Activated B cell treated with CpG ODN at 0.5 μM for 24 hours (primary cell): ENCODE measurements around the gene IGFBP1. TPM values are rescaled to one million over a fixed set of nuclear protein-coding genes. Genes with fewer than 3 reads are reported as not detected.

ENCODE experiments used
- ATAC-seq: fragments of 200-7000 bp; cut with Tn5 transposase; one replicate; pipeline ENCODE4 v1.10.0; 2021; ENCODE audit warnings: low read depth, mild to moderate bottlenecking, moderate library complexity
- CTCF ChIA-PET: fragments of 350-600 bp; sonication (Branson Sonifier 250); formaldehyde crosslinking; loops from one replicate; lab custom pipeline; 2021; ENCODE audit warnings: antibody characterized with exemption; lab: Charles Lee
- POLR2A ChIA-PET: fragments of 350-600 bp; sonication (Branson Sonifier 250); formaldehyde crosslinking; loops from one replicate; lab custom pipeline; 2021; ENCODE audit warnings: antibody characterized with exemption; lab: Charles Lee
- DNase-seq: peaks from one replicate; pipeline ENCODE4 v3.0.0; 2022
- H3K27ac Mint-ChIP-seq: one replicate; pipeline ENCODE4 v1.8.0; 2020; ENCODE audit warnings: mixed read lengths
- H3K27me3 Mint-ChIP-seq: one replicate; pipeline ENCODE4 v1.8.0; 2021; ENCODE audit warnings: mixed read lengths
- H3K36me3 Mint-ChIP-seq: one replicate; pipeline ENCODE4 v1.8.0; 2021; ENCODE audit warnings: low read depth, mixed read lengths
- H3K4me1 Mint-ChIP-seq: one replicate; pipeline ENCODE4 v1.8.0; 2021; ENCODE audit warnings: mixed read lengths
- H3K4me3 Mint-ChIP-seq: one replicate; pipeline ENCODE4 v1.8.0; 2020; ENCODE audit warnings: mild to moderate bottlenecking, mixed read lengths
- H3K9me3 Mint-ChIP-seq: one replicate; pipeline ENCODE4 v1.8.0; 2020; ENCODE audit warnings: mixed read lengths
- CTCF ChIP-seq: fragments of 200-600 bp; IDR thresholded peaks from one replicate; pipeline ENCODE4 v1.8.0; 2022; ENCODE audit warnings: antibody characterized with exemption, mild to moderate bottlenecking
- intact Hi-C: fragments of 100-400 bp; cut with micrococcal nuclease; formaldehyde crosslinking; loops from one replicate; pipeline ENCODE4 v1.15.1; 2024
- total RNA-seq: library from RNA; stranded (reverse); gene quantifications from 2 replicates; pipeline ENCODE4 v1.2.3, GENCODE V29; 2022

The IGFBP1 gene
- total RNA-seq, 1 donor from 2014 or later, result not detected

- TF ChIP-seq CTCF, result no peak
- ChIA-PET CTCF (interaction anchor here (0.9 to 1.2 kb wide), 3 partner anchors 8 to 1290 kb away, joined by 3 read pairs; no protein-coding TSS in a partner anchor), POLR2A (no interaction called here)
- Mint-ChIP-seq H3K4me3 (no peak overlapping the region), H3K27ac (no peak overlapping the region), H3K9me3 (no peaks in the 10 kb centered on the region), H3K27me3 (peaks cover 48% of the 10 kb centered on the region), H3K4me1 (no peaks in the 10 kb centered on the region), H3K36me3 (no peaks in the 10 kb centered on the region)
- DNase-seq (no peak), ATAC-seq (no peak)
- intact Hi-C loops, result no loop called here
Measured at GRCh38 chr7:45890125-45890901, 2.0 kb downstream of the IGFBP1 start.

- ATAC-seq, result no peak
- Mint-ChIP-seq H3K36me3 (no peaks in the 10 kb centered on the region), H3K4me1 (no peaks in the 10 kb centered on the region), H3K27me3 (peaks cover 55% of the 10 kb centered on the region), H3K27ac (no peak overlapping the region), H3K9me3 (no peaks in the 10 kb centered on the region), H3K4me3 (no peak overlapping the region)
- intact Hi-C loops, result loop anchor here (1.0 kb wide), 3 partner anchors 1198 to 1363 kb away; no protein-coding TSS in a partner anchor
- TF ChIP-seq CTCF, result peak; percentile 78
- no peak for DNase-seq
- CTCF ChIA-PET, result interaction anchor here (0.6 to 1.2 kb wide), 5 partner anchors 9 to 1289 kb away, joined by 3 read pairs; no protein-coding TSS in a partner anchor
- POLR2A ChIA-PET, result no interaction called here
Measured at GRCh38 chr7:45890902-45891461, 2.7 kb downstream of the IGFBP1 start.

- ATAC-seq (no peak), DNase-seq (no peak)
- POLR2A ChIA-PET, result no interaction called here
- no peaks in the 10 kb centered on the region for H3K36me3 Mint-ChIP-seq
- intact Hi-C loops, result loop anchor here (1.0 kb wide), 3 partner anchors 1198 to 1363 kb away; no protein-coding TSS in a partner anchor
- peaks cover 58% of the 10 kb centered on the region for H3K27me3 Mint-ChIP-seq
- no peak for TF ChIP-seq CTCF
- no peak overlapping the region for H3K27ac Mint-ChIP-seq
- no peaks in the 10 kb centered on the region for H3K4me1 Mint-ChIP-seq
- CTCF ChIA-PET, result interaction anchor here (0.6 to 1.6 kb wide), 4 partner anchors 31 to 1287 kb away, joined by 3 to 4 read pairs (median 3); no protein-coding TSS in a partner anchor
- no peaks in the 10 kb centered on the region for H3K9me3 Mint-ChIP-seq
- H3K4me3 Mint-ChIP-seq, result no peak overlapping the region
Measured at GRCh38 chr7:45891462-45892402, 3.4 kb downstream of the IGFBP1 start.

- no peaks in the 10 kb centered on the region for H3K36me3 Mint-ChIP-seq
- intact Hi-C loops, result no loop called here
- no peak overlapping the region for H3K4me3 Mint-ChIP-seq
- no peaks in the 10 kb centered on the region for H3K4me1 Mint-ChIP-seq
- ChIA-PET POLR2A (no interaction called here), CTCF (interaction anchor here (0.9 to 1.6 kb wide), 2 partner anchors 30 to 1287 kb away, joined by 3 to 4 read pairs; no protein-coding TSS in a partner anchor)
- no peaks in the 10 kb centered on the region for H3K9me3 Mint-ChIP-seq
- H3K27ac Mint-ChIP-seq, result no peak overlapping the region
- ATAC-seq (no peak), DNase-seq (no peak)
- TF ChIP-seq CTCF, result no peak
- peaks cover 53% of the 10 kb centered on the region for H3K27me3 Mint-ChIP-seq
Measured at GRCh38 chr7:45892407-45893035, 4.2 kb downstream of the IGFBP1 start.
